T-cell (primary cell): ENCODE results near the gene KLHL13. TPM values are rescaled to one million over a fixed set of nuclear protein-coding genes. Genes with fewer than 3 reads are reported as not detected.

Source experiments
- ATAC-seq, 4 experiments: fragments of 200-7000 bp in 3 of 4; fragments of 150-1000 bp in 1 of 4; cut with Tn5 transposase; replicated peaks in 1 of 4; 1 replicate in 3 of 4; 2 replicates in 1 of 4; pipeline ENCODE4 v1.10.0; 2021; ENCODE audit warnings: moderate library complexity in 3 of 4, mild to moderate bottlenecking in 2 of 4, moderate number of reproducible peaks in 1 of 4
- CTCF ChIA-PET, 2 donors: fragments of 300-600 bp; sonication (Branson Sonifier 250); formaldehyde crosslinking; loops; one replicate each; lab custom pipeline; 2022; ENCODE audit warnings: antibody characterized with exemption in 2 of 2; lab: Charles Lee
- POLR2A ChIA-PET, 2 donors: fragments of 300-600 bp; sonication (Branson Sonifier 250); formaldehyde crosslinking; loops; one replicate each; lab custom pipeline; 2022; ENCODE audit warnings: antibody characterized with exemption in 2 of 2; lab: Charles Lee
- DNase-seq, 35 experiments: peaks; one replicate each; pipeline versions ENCODE4 v3.0.0 to v3.0.0-alpha.2; 2013 to 2023
- H3K27ac ChIP-seq: one replicate; pipeline ENCODE4 v1.5.1; 2013; ENCODE audit warnings: low read length
- H3K27me3 ChIP-seq, 2 experiments: replicated peaks in 1 of 2; 1 replicate in 1 of 2; 2 replicates in 1 of 2; pipeline versions ENCODE4 v1.6.1 to v1.7.0; 2013; ENCODE audit warnings: low read length in 1 of 2, mixed read lengths in 1 of 2; ENCODE audit not compliant: control insufficient read depth in 2 of 2, insufficient read depth in 2 of 2; ENCODE audit errors: extremely low read depth in 1 of 2
- H3K36me3 ChIP-seq, 2 donors: 1 replicate in 1 of 2; 2 replicates in 1 of 2; pipeline versions ENCODE4 v1.6.1 to v1.7.0; 2013; ENCODE audit warnings: low read length in 1 of 2; ENCODE audit not compliant: control insufficient read depth in 2 of 2, insufficient read depth in 1 of 2; ENCODE audit errors: extremely low read depth in 1 of 2
- H3K4me1 ChIP-seq, 2 experiments: 1 replicate in 1 of 2; 2 replicates in 1 of 2; pipeline versions ENCODE4 v1.6.1 to v1.7.0; 2013; ENCODE audit warnings: low read length in 2 of 2, mixed read lengths in 1 of 2; ENCODE audit not compliant: insufficient read depth in 2 of 2, control insufficient read depth in 1 of 2; ENCODE audit errors: extremely low read depth in 1 of 2
- H3K4me3 ChIP-seq, 2 donors: 1 replicate in 1 of 2; 2 replicates in 1 of 2; pipeline versions ENCODE4 v1.5.1 to v1.7.0; 2013; ENCODE audit warnings: mild to moderate bottlenecking in 2 of 2, low read length in 1 of 2, moderate library complexity in 1 of 2; ENCODE audit not compliant: control insufficient read depth in 1 of 2; ENCODE audit errors: extremely low read depth in 1 of 2
- H3K9me3 ChIP-seq: 2 replicates; pipeline ENCODE4 v1.7.0; 2013
- H3K27ac Mint-ChIP-seq, 2 donors: one replicate each; pipeline ENCODE4 v1.8.0; 2020 to 2021; ENCODE audit warnings: mild to moderate bottlenecking in 2 of 2, mixed read lengths in 2 of 2
- H3K27me3 Mint-ChIP-seq, 2 donors: one replicate each; pipeline ENCODE4 v1.8.0; 2021 to 2022; ENCODE audit warnings: mixed read lengths in 2 of 2
- H3K36me3 Mint-ChIP-seq: one replicate; pipeline ENCODE4 v1.8.0; 2021; ENCODE audit warnings: mixed read lengths
- H3K4me1 Mint-ChIP-seq, 3 donors: one replicate each; pipeline ENCODE4 v1.8.0; 2020 to 2022; ENCODE audit warnings: mixed read lengths in 3 of 3, mild to moderate bottlenecking in 1 of 3
- H3K4me3 Mint-ChIP-seq, 3 donors: one replicate each; pipeline ENCODE4 v1.8.0; 2020 to 2022; ENCODE audit warnings: mild to moderate bottlenecking in 3 of 3, mixed read lengths in 3 of 3, moderate library complexity in 3 of 3
- H3K9me3 Mint-ChIP-seq, 3 donors: one replicate each; pipeline ENCODE4 v1.8.0; 2020 to 2022; ENCODE audit warnings: mixed read lengths in 3 of 3
- WGBS: methylation state at CpG from one replicate; pipeline ENCODE4 v1.1.5; 2013; ENCODE audit warnings: missing lambda C conversion rate; ENCODE audit not compliant: insufficient coverage; 5-methylcytosine and 5-hydroxymethylcytosine counted together
- total RNA-seq, 35 experiments: library from RNA in 6 of 35; stranded (reverse) in 6 of 35; fragments of 120-200 nt in 1 of 35; gene quantifications; one replicate each; pipeline versions ENCODE4 v1.2.1 to v1.2.4 and lab custom pipeline; 2013 to 2026

KLHL13 gene
- total RNA-seq, 5 donors from 2014 or later (not counting 1 experiment from before 2014, with no cell fraction given) = 0.38 to 1.4 (median 0.61) TPM

DNA sequence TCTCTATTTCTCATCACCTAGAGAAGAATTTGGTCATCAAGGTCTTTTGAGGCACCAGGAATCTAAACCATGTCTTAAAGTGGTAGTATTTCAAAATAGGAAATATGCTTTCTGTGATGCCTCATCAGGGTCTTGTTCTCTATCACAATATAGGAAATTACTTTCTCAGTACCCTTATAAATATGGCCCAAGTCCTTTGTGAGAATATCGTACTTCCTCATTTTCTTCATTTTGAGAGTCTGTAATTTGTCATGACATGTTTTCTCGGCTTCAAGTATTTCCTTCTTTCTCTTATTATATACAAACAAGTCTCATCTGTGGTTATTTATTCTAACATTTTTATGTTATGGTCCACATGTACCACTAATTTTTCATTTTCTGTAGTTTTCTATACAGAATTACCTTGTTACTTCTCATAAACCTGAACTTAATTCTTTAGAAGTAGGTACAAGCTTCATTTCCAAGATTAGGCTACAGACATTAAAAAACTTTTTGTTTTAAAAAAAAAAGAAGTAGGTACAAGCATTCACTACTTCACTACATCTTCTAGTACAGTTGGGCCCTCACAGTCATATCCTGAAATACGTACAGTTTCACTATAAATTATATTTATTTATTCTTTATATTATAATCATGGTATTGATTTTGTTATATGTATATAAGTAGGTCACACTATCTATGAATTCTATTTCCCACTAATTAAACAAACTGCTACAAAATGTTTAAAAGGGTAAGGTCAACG lies 54.4 kb downstream of the KLHL13 start:
- no peak for DNase-seq
- H3K9me3 ChIP-seq = no peaks in the 10 kb centered on the region
- no CpG with 5 or more reads among the region's 4 CpGs for WGBS
- no peak overlapping the region for H3K4me3 ChIP-seq
- Mint-ChIP-seq H3K36me3 (no peaks in the 10 kb centered on the region), H3K27me3 (peaks cover 0 to 4% of the 10 kb centered on the region in 2 donors), H3K27ac (no peak overlapping the region), H3K4me1 (no peaks in the 10 kb centered on the region), H3K9me3 (no peaks in the 10 kb centered on the region), H3K4me3 (no peak overlapping the region)
- H3K27me3 ChIP-seq = no peaks in the 10 kb centered on the region
- H3K36me3 ChIP-seq = no peaks in the 10 kb centered on the region
- no peak for ATAC-seq
- CTCF ChIA-PET = no interaction called here
- no peaks in the 10 kb centered on the region for H3K4me1 ChIP-seq
- H3K27ac ChIP-seq = no peak overlapping the region
- POLR2A ChIA-PET = no interaction called here

DNA sequence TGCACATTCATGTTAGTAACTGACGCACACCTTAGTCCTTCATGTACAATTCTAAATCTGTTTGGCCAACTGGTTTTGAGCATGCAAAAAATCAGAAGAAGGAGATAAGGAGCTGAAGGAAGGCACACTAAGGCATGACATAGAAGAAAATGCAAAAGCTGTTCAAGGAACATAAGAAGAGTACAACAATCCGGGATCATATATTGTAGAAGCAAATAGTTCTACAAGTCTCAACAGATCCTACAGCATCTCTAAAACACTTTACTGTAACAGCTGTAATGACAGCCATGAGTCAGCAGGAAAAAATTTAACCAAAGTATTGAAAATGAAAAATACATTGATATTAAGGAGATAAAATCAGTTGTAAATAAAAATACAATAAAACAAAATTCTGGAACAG lies 57.7 kb downstream of the KLHL13 start:
- Histone ChIP-seq H3K9me3 (no peaks in the 10 kb centered on the region), H3K27ac (no peak overlapping the region), H3K4me1 (no peaks in the 10 kb centered on the region), H3K27me3 (no peaks in the 10 kb centered on the region), H3K4me3 (no peak overlapping the region), H3K36me3 (no peaks in the 10 kb centered on the region)
- CTCF ChIA-PET = no interaction called here
- POLR2A ChIA-PET = no interaction called here
- Mint-ChIP-seq H3K27ac (no peak overlapping the region), H3K36me3 (no peaks in the 10 kb centered on the region), H3K27me3 (no peaks in the 10 kb centered on the region), H3K4me1 (no peaks in the 10 kb centered on the region), H3K9me3 (no peaks in the 10 kb centered on the region), H3K4me3 (no peak overlapping the region)
- DNase-seq (no peak), ATAC-seq (no peak)
- WGBS = no CpG with 5 or more reads among the region's 2 CpGs

DNA sequence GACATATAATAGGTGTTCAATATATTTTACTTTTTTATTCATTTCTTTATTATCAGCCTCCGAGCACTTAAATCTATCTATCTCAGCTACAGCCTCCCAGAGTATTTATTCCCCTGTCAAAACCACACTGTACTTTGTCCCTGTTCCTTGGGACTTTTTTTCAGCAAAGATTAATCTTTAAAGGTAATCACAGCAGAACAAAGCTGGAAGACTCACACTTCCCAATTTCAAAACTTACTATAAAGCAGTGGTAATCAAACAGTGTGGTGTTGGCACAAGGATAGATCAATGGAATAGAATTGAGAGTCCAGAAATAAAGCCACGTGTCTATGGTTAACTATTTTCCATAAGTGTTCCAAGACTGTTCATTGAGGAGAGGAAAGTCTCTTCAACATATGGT lies 59.7 kb downstream of the KLHL13 start:
- no peak overlapping the region for H3K27ac Mint-ChIP-seq

DNA sequence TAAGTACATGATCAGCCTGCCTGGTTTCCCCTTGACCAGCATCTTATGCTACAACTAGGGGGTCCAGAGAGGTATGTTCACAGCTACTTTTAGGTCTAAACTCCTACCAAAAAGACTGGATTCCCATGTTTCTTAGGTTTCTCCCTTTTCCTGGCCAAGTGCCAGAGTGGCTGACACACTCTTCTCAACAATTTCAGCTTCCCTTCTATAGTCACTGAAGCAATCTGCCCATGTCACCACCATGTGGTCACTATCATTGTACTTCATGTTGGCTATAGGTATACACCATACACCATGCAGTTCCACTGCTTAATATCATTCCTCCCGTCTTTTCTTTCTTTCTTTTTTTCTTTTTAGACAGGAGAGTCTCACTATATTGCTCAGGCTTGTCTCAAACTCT lies 66.9 kb downstream of the KLHL13 start:
- H3K27me3 Mint-ChIP-seq = no peaks in the 10 kb centered on the region
- no peak overlapping the region for H3K27ac Mint-ChIP-seq
- H3K4me3 ChIP-seq = no peak overlapping the region
- H3K4me3 Mint-ChIP-seq = no peak overlapping the region
- no peaks in the 10 kb centered on the region for H3K27me3 ChIP-seq
- H3K9me3 ChIP-seq = no peaks in the 10 kb centered on the region
- H3K4me1 Mint-ChIP-seq = no peaks in the 10 kb centered on the region
- no peak overlapping the region for H3K27ac ChIP-seq
- WGBS = no CpG with 5 or more reads among the region's 1 CpG
- ATAC-seq = no peak
- POLR2A ChIA-PET = no interaction called here
- H3K4me1 ChIP-seq = no peaks in the 10 kb centered on the region
- DNase-seq = no peak
- peaks cover 0 to under 1% (median 0%) of the 10 kb centered on the region in 3 donors for H3K9me3 Mint-ChIP-seq
- H3K36me3 Mint-ChIP-seq = no peaks in the 10 kb centered on the region
- CTCF ChIA-PET = no interaction called here
- H3K36me3 ChIP-seq = no peaks in the 10 kb centered on the region

More for the DNA sequence above, 59.7 kb downstream of the KLHL13 start:
- no CpG with 5 or more reads among the region's 2 CpGs for WGBS
- ChIA-PET POLR2A (no interaction called here), CTCF (no interaction called here)
- H3K27me3 Mint-ChIP-seq = no peaks in the 10 kb centered on the region
- no peaks in the 10 kb centered on the region for H3K9me3 Mint-ChIP-seq
- Histone ChIP-seq H3K27ac (no peak overlapping the region), H3K4me1 (no peaks in the 10 kb centered on the region), H3K4me3 (no peak overlapping the region), H3K9me3 (no peaks in the 10 kb centered on the region), H3K27me3 (no peaks in the 10 kb centered on the region), H3K36me3 (no peaks in the 10 kb centered on the region)
- no peak overlapping the region for H3K4me3 Mint-ChIP-seq
- DNase-seq (no peak), ATAC-seq (no peak)
- no peaks in the 10 kb centered on the region for H3K4me1 Mint-ChIP-seq
- no peaks in the 10 kb centered on the region for H3K36me3 Mint-ChIP-seq

DNA sequence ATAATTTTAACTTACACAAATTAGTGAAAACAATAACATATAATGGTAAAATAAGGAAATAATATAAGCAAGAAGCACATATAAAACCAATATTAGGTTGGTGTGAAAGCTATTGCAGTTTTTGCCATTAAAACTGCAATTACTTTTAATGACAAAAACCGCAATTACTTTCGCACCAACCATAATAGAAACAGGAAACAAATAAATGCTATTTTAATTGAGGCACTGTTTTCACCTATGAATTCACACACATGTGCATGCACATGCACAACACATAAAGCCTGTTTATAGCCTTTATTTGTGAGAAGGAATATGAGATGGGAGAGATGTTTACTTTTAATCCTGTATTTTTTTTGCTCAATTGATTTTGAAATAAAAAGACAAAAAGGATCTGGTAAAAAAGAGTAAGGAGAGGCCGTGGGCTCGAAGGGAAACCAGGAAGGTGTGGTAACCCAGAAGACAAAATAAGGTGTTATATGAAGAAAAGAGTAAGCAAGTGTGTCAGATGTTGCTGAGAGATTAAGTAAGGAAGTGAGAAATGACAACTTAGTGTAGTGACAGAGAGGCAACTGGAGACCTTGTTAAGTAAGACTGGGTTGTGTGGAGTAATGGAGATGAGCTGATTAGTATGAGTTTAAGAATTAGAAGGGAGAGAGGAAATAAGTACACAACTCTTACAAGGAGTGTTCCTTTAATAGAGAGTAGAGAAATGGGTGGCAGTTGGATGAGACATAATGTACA lies 69.0 kb downstream of the KLHL13 start:
- H3K9me3 Mint-ChIP-seq = peaks cover 6 to 13% (median 6%) of the 10 kb centered on the region in 3 donors
- ATAC-seq = no peak
- no peaks in the 10 kb centered on the region for H3K27me3 Mint-ChIP-seq
- CTCF ChIA-PET = no interaction called here
- Histone ChIP-seq H3K36me3 (no peaks in the 10 kb centered on the region), H3K9me3 (no peaks in the 10 kb centered on the region), H3K4me3 (no peak overlapping the region), H3K27me3 (no peaks in the 10 kb centered on the region), H3K27ac (no peak overlapping the region), H3K4me1 (no peaks in the 10 kb centered on the region)
- 11% methylated on average over 2 of the region's 4 CpGs for WGBS
- H3K36me3 Mint-ChIP-seq = no peaks in the 10 kb centered on the region
- H3K4me3 Mint-ChIP-seq = no peak overlapping the region
- H3K27ac Mint-ChIP-seq = no peak overlapping the region
- DNase-seq = no peak
- POLR2A ChIA-PET = no interaction called here
- no peaks in the 10 kb centered on the region for H3K4me1 Mint-ChIP-seq

DNA sequence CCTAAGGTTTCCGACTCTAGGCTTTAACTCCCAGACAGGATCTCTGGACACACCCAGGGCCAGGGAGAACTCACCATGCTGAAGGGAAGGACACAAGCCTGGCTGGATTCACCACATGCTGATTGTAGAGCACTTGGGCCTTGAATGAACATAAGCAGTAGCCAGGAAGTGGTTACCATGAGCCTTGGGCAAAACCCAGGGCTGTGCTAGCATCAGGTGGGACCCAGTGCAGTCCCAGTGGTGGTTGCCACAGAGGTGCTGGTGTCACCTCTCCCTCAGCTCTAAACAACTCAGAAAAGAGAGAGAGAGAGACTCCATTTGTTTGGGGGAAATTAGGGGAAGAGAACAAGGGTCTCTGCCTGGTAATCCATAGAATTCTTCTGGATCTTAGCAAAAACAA lies 77.0 kb downstream of the KLHL13 start:
- no CpG with 5 or more reads among the region's 1 CpG for WGBS
- H3K9me3 Mint-ChIP-seq = peaks cover 12 to 24% (median 16%) of the 10 kb centered on the region in 3 donors
- H3K36me3 ChIP-seq = no peaks in the 10 kb centered on the region

More for the DNA sequence above, 77.0 kb downstream of the KLHL13 start:
- Mint-ChIP-seq H3K36me3 (no peaks in the 10 kb centered on the region), H3K27me3 (peaks cover 0 to 3% of the 10 kb centered on the region in 2 donors), H3K4me3 (no peak overlapping the region), H3K4me1 (no peaks in the 10 kb centered on the region), H3K27ac (no peak overlapping the region)
- ChIA-PET POLR2A (no interaction called here), CTCF (no interaction called here)
- no peaks in the 10 kb centered on the region for H3K27me3 ChIP-seq
- H3K4me1 ChIP-seq = no peaks in the 10 kb centered on the region
- H3K4me3 ChIP-seq = no peak overlapping the region
- ATAC-seq = no peak
- no peaks in the 10 kb centered on the region for H3K9me3 ChIP-seq
- DNase-seq = no peak
- no peak overlapping the region for H3K27ac ChIP-seq
